GM12865 (cell line): ENCODE measurements around the gene RUNX2.

Experiments used
- DNase-seq: peaks from one replicate; pipeline ENCODE4 v3.0.0; 2010; ENCODE audit warnings: low read depth
- H3K4me3 ChIP-seq: 2 replicates; pipeline ENCODE4 v1.5.1; 2011; ENCODE audit warnings: mild to moderate bottlenecking, low read depth, low read length, control low read depth
- TF ChIP-seq, protein P1 (sequence below): IDR thresholded peaks from 2 replicates; pipeline ENCODE4 v1.5.1; 2011; ENCODE audit warnings: low read length, control low read depth, low read depth, inconsistent platforms; ENCODE audit not compliant: insufficient read depth; ENCODE audit errors: missing control alignments

The RUNX2 gene

DNA sequence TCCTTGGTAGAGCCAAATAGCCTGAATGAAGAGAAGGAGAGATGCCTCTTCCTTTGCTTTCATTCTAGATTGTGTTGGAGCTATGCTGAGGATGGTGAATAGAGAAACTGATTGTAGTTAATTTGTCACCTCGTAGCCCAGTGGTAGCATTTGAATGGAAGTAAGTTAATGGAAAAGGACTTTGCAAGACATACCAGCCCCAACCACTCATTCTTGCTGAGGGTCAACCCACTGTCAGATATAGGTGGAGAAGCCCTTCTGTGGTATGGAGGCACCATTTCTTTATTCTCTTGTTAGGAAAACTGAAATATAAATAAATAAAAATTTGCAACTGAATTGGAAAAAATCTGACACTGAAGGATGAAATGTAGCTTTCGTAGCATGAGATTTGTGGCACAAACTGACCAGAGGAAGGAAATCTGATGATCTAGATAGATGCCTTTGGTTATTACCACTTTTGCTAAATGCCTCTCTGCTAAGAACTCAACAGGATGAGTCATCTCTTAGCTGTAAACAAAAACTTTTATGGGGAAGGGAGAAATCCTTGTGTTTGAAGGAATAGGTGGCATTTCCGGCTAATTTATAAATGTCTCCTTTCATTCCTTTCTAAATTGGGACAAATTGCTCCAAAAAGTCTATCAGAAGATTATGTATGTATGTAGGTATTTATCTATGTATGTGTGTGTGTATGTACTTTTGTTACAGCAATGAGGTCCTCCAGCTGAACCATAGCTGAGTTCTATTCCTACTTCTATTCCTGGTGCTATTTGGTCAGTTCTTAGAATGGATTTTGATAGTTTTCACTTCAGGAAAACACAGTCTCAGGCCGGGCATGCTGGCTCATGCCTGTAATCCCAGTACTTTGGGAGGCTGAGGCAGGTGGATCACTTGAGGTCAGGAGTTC lies 126.1 kb downstream of the RUNX2 start:
- no peak for DNase-seq
- TF ChIP-seq, protein P1, sequence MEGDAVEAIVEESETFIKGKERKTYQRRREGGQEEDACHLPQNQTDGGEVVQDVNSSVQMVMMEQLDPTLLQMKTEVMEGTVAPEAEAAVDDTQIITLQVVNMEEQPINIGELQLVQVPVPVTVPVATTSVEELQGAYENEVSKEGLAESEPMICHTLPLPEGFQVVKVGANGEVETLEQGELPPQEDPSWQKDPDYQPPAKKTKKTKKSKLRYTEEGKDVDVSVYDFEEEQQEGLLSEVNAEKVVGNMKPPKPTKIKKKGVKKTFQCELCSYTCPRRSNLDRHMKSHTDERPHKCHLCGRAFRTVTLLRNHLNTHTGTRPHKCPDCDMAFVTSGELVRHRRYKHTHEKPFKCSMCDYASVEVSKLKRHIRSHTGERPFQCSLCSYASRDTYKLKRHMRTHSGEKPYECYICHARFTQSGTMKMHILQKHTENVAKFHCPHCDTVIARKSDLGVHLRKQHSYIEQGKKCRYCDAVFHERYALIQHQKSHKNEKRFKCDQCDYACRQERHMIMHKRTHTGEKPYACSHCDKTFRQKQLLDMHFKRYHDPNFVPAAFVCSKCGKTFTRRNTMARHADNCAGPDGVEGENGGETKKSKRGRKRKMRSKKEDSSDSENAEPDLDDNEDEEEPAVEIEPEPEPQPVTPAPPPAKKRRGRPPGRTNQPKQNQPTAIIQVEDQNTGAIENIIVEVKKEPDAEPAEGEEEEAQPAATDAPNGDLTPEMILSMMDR: no peak
- H3K4me3 ChIP-seq: no peak overlapping the region

DNA sequence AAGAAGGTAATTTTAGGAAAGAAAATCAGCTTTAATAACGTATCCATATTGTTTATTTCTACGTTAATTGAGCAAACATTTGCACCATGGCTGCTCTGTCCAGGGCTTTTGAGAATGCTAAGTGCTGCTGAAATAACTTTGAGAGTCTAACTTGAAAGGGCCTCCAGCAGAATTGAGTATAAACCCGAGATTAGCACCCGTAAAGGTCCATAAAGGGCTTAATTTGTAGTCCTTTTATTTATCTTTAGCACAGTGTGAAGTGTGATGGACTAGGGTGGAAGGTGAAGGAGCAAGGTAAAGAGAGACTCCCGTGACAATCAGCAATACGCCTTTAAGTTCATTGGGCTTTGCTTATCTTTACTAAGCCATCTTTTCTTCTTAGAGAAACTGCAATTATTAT lies 127.3 kb downstream of the RUNX2 start:
- no peak overlapping the region for H3K4me3 ChIP-seq
- DNase-seq: no peak
- TF ChIP-seq, protein P1: no peak

DNA sequence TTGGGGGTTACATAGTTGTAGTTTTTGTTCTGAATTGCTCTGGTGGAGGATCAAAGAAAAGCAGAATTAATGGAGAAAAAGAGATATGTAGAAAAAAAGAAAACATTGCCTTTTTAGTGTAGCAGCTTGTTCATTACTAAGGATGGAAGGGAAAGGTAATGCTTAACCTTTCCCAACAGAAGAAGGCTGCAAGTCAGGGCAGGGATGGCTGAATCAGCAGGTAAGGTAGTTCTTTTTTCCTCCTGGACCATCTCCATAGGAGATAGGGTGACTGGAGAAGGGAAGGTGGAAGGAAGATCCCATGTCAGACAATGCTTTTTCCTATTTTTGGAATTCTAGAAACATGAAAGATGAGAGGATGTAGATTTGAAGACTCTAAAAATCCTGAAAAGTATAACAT lies 129.0 kb downstream of the RUNX2 start:
- no peak for DNase-seq
- TF ChIP-seq, protein P1: no peak
- no peak overlapping the region for H3K4me3 ChIP-seq

DNA sequence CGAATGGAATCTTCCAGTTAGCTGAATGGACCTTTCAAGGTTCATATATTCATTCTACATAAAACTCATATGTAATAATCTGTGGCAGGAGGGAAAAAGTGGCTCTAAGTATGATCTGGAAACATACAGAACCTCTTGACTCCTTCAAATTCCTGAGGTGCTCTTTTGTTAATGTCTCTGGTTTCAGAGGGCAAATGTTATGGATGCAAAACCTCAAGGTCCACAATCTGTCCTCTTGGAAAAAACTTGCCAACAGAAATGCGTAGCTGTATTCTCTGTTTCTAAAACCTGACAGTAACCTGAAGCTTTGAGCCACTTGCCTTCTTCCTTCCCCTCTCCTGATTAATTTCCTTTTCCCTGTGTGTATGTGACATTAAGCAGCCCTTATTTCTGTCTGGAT lies 130.5 kb downstream of the RUNX2 start:
- TF ChIP-seq, protein P1: no peak
- H3K4me3 ChIP-seq: no peak overlapping the region
- no peak for DNase-seq

DNA sequence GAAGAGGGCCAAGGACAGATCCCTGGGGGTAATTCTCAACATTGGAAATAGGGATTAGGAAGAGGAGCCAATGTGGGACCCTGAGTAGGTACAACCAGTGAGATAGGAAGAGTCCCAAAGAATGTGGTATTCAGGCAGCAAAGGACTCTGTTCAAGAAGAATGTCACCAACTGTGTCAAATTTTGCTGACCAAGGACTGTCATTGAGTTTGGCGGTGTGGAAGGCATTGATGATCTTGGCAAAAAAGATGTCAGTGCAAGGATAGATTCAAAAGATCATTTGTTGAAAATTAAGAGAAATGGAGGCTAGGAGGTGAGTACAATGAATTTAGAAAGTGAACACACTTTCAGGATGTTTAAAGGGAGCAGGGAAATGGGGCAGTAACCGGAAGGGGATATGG lies 132.0 kb downstream of the RUNX2 start:
- H3K4me3 ChIP-seq: no peak overlapping the region
- no peak for DNase-seq
- TF ChIP-seq, protein P1: no peak

- TF ChIP-seq, protein P1: no peak
- no peak for DNase-seq
- H3K4me3 ChIP-seq: no peak overlapping the region
Observed at GRCh38 chr6:45461486-45461885, 133.4 kb downstream of the RUNX2 start.
